Measurements from ENCODE around the gene ADAP1.

- TF ChIP-seq EP300 (IDR thresholded peaks at IDR 0.05; ENCODE audit: low read depth), result peak; percentile 33
- peak in 2 of 5 experiments; percentile 24 to 47 for TF ChIP-seq CTCF (IDR thresholded peaks at IDR 0.05)
Observed at GRCh38 chr7:913736-914520, 40.6 kb downstream of the ADAP1 start.

All from transverse colon (tissue), 3 donors.